HCT116 (cell line): Measurements from ENCODE around the gene RUNX2. TPM values are rescaled to one million over a fixed set of nuclear protein-coding genes. Genes with fewer than 3 reads are reported as not detected.

Source experiments
- ATAC-seq: fragments of 200-7000 bp; cut with Tn5 transposase; 2 replicates; pipeline ENCODE4 v1.9.1; 2020; ENCODE audit warnings: mild to moderate bottlenecking, moderate library complexity
- BruUV-seq: library from RNA; stranded (reverse); fragments of 400-500 nt; replicated peaks from 2 replicates; lab custom pipeline; 2021; lab: Mats Ljungman, UMichigan
- CTCF ChIA-PET: fragments of 300-600 bp; sonication (Branson Sonifier 250); formaldehyde crosslinking; loops from one replicate; lab custom pipeline; 2021; ENCODE audit warnings: antibody characterized with exemption; lab: Charles Lee
- POLR2A ChIA-PET: fragments of 300-600, 350-600 bp; sonication (Branson Sonifier 250); formaldehyde crosslinking; loops from one replicate; lab custom pipeline; 2021; ENCODE audit warnings: antibody characterized with exemption; lab: Charles Lee
- RAD21 ChIA-PET, 2 experiments: fragments of 300-600 bp; sonication (Branson Sonifier 250); formaldehyde crosslinking; loops; one replicate each; lab custom pipeline; 2023; ENCODE audit warnings: low total read pairs in 2 of 2; ENCODE audit not compliant: uncharacterized antibody in 2 of 2, unreplicated experiment in 2 of 2, low non-redundant PET in 1 of 2; lab: Charles Lee
- DNase-seq: peaks from one replicate; pipeline ENCODE4 v3.0.0-alpha.2; 2010; ENCODE audit warnings: low read depth, low spot score
- H2AFZ ChIP-seq: fragments of 200-600 bp; shearing (Covaris generic), sonication (generic); 2 replicates; pipeline ENCODE4 v1.6.1; 2017; ENCODE audit warnings: low read depth, mixed run types, mixed read lengths, antibody characterized with exemption, low read length; ENCODE audit not compliant: poor library complexity, severe bottlenecking
- H3K27ac ChIP-seq: 2 replicates; pipeline ENCODE4 v1.5.1; 2012; ENCODE audit warnings: low read depth, low read length
- H3K27me3 ChIP-seq: fragments of 200-600 bp; sonication (generic); 2 replicates; pipeline ENCODE4 v1.6.1; 2016; ENCODE audit warnings: mixed run types, low read length, mixed read lengths; ENCODE audit not compliant: insufficient read depth
- H3K36me3 ChIP-seq, 2 experiments: fragments of 200-500 bp in 1 of 2; fragments of 200-600 bp in 1 of 2; sonication (Bioruptor generic) in 1 of 2; sonication (generic) in 1 of 2; 2 replicates each; pipeline versions ENCODE4 v1.5.1 to v1.6.1; 2014 to 2016; ENCODE audit warnings: low read length in 2 of 2, inconsistent platforms in 1 of 2, mixed read lengths in 1 of 2, mixed run types in 1 of 2; ENCODE audit not compliant: insufficient read depth in 2 of 2, control insufficient read depth in 1 of 2
- H3K4me1 ChIP-seq, 2 experiments: fragments of 200-600 bp in 1 of 2; sonication (generic) in 1 of 2; 2 replicates each; pipeline versions ENCODE4 v1.5.1 to v1.6.1; 2012 to 2017; ENCODE audit warnings: low read length in 2 of 2, inconsistent platforms in 1 of 2, mild to moderate bottlenecking in 1 of 2, mixed read lengths in 1 of 2, mixed run types in 1 of 2, moderate library complexity in 1 of 2; ENCODE audit not compliant: insufficient read depth in 2 of 2, control insufficient read depth in 1 of 2
- H3K4me2 ChIP-seq: fragments of 200-600 bp; sonication (generic); 2 replicates; pipeline ENCODE4 v1.6.1; 2017; ENCODE audit warnings: mixed run types, low read length, mixed read lengths
- H3K4me3 ChIP-seq, 2 experiments: fragments of 200-600 bp in 1 of 2; sonication (generic) in 1 of 2; replicated peaks in 1 of 2; 2 replicates each; pipeline ENCODE4 v1.5.1; 2011 to 2016; ENCODE audit warnings: low read length in 2 of 2, control low read depth in 1 of 2, low read depth in 1 of 2, mild to moderate bottlenecking in 1 of 2, mixed read lengths in 1 of 2, mixed run types in 1 of 2
- H3K79me2 ChIP-seq: fragments of 200-600 bp; sonication (generic); 2 replicates; pipeline ENCODE4 v1.6.1; 2017; ENCODE audit warnings: mild to moderate bottlenecking, mixed run types, low read length, moderate library complexity, mixed read lengths; ENCODE audit not compliant: insufficient read depth
- H3K9ac ChIP-seq: fragments of 200-600 bp; sonication (generic); 2 replicates; pipeline ENCODE4 v1.6.1; 2016; ENCODE audit warnings: low read length, mixed read lengths
- H3K9me2 ChIP-seq: fragments of 200-600 bp; sonication (generic), shearing (Covaris generic); 2 replicates; pipeline ENCODE4 v1.6.1; 2017; ENCODE audit warnings: mixed run types, mild to moderate bottlenecking, moderate library complexity; ENCODE audit not compliant: insufficient read depth
- H3K9me3 ChIP-seq, 2 experiments: fragments of 200-500 bp in 1 of 2; fragments of 200-600 bp in 1 of 2; sonication (Bioruptor generic) in 1 of 2; sonication (generic) in 1 of 2; 2 replicates each; pipeline ENCODE4 v1.6.1; 2014 to 2017; ENCODE audit warnings: low read length in 2 of 2, mixed read lengths in 2 of 2, inconsistent platforms in 1 of 2, low read depth in 1 of 2, mild to moderate bottlenecking in 1 of 2, mixed run types in 1 of 2, moderate library complexity in 1 of 2; ENCODE audit not compliant: control insufficient read depth in 1 of 2, insufficient read depth in 1 of 2
- H4K20me1 ChIP-seq: fragments of 200-600 bp; sonication (generic), shearing (Covaris generic); 2 replicates; pipeline ENCODE4 v1.6.1; 2017; ENCODE audit warnings: mixed run types, mild to moderate bottlenecking, moderate library complexity; ENCODE audit not compliant: insufficient read depth
- CEBPB ChIP-seq: IDR thresholded peaks from 2 replicates; pipeline ENCODE4 v1.6.1; 2012; ENCODE audit warnings: low read depth
- EZH2phosphoT487 ChIP-seq: fragments of 200-600 bp; IDR thresholded peaks from 2 replicates; pipeline ENCODE4 v1.6.1; 2018; ENCODE audit warnings: antibody characterized with exemption, borderline replicate concordance
- FOSL1 ChIP-seq: IDR thresholded peaks from 2 replicates; pipeline ENCODE4 v1.6.1; 2012; ENCODE audit warnings: low read depth
- POLR2A ChIP-seq: IDR thresholded peaks from 2 replicates; pipeline ENCODE4 v1.7.0; 2011; ENCODE audit warnings: borderline replicate concordance; ENCODE audit not compliant: insufficient read depth, insufficient read length; ENCODE audit errors: extremely low read depth
- POLR2AphosphoS5 ChIP-seq: IDR thresholded peaks from 2 replicates; pipeline ENCODE4 v1.6.1; 2011; ENCODE audit warnings: mild to moderate bottlenecking, low read depth, low read length, moderate library complexity
- RAD21 ChIP-seq: IDR thresholded peaks from 2 replicates; pipeline ENCODE4 v1.6.1; 2012; ENCODE audit warnings: low read depth, mild to moderate bottlenecking
- SIN3A ChIP-seq: IDR thresholded peaks from 2 replicates; pipeline ENCODE4 v1.6.1; 2012; ENCODE audit warnings: low read depth
- YY1 ChIP-seq: IDR thresholded peaks from 2 replicates; pipeline ENCODE4 v1.6.1; 2011; ENCODE audit warnings: low read length, low read depth, moderate library complexity, mild to moderate bottlenecking; ENCODE audit not compliant: insufficient replicate concordance; ENCODE audit errors: extremely low read depth
- ZNF274 ChIP-seq: fragments of 200-500 bp; sonication (Bioruptor generic); IDR thresholded peaks from 2 replicates; pipeline ENCODE4 v1.6.1; 2014; ENCODE audit warnings: mild to moderate bottlenecking, low read depth, low read length, inconsistent platforms
- intact Hi-C: fragments of 100-400 bp; cut with micrococcal nuclease; formaldehyde crosslinking; loops from 2 replicates; pipeline ENCODE4 v1.10.0; 2022
- total RNA-seq: library from RNA; stranded (reverse); gene quantifications from one replicate; pipeline ENCODE4 v1.2.1, GENCODE V29; 2021; ENCODE audit not compliant: unreplicated experiment
- TF ChIP-seq, protein P1 (sequence below): IDR thresholded peaks from 2 replicates; pipeline ENCODE4 v1.6.1; 2012
- TF ChIP-seq, protein P2 (sequence below): IDR thresholded peaks from 2 replicates; pipeline ENCODE4 v1.6.1; 2012; ENCODE audit warnings: low read depth

RUNX2 gene
- total RNA-seq, 1 experiment from 2014 or later = 1.1 TPM

GRCh38 chr6:45472382-45472781 is 144.3 kb downstream of the RUNX2 start (continued):
- TF ChIP-seq YY1 (no peak), CEBPB (no peak), POLR2A (no peak), FOSL1 (no peak), POLR2AphosphoS5 (no peak), RAD21 (no peak), ZNF274 (no peak)
- TF ChIP-seq, protein P1, sequence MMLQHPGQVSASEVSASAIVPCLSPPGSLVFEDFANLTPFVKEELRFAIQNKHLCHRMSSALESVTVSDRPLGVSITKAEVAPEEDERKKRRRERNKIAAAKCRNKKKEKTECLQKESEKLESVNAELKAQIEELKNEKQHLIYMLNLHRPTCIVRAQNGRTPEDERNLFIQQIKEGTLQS = no peak
- TF ChIP-seq, protein P2, sequence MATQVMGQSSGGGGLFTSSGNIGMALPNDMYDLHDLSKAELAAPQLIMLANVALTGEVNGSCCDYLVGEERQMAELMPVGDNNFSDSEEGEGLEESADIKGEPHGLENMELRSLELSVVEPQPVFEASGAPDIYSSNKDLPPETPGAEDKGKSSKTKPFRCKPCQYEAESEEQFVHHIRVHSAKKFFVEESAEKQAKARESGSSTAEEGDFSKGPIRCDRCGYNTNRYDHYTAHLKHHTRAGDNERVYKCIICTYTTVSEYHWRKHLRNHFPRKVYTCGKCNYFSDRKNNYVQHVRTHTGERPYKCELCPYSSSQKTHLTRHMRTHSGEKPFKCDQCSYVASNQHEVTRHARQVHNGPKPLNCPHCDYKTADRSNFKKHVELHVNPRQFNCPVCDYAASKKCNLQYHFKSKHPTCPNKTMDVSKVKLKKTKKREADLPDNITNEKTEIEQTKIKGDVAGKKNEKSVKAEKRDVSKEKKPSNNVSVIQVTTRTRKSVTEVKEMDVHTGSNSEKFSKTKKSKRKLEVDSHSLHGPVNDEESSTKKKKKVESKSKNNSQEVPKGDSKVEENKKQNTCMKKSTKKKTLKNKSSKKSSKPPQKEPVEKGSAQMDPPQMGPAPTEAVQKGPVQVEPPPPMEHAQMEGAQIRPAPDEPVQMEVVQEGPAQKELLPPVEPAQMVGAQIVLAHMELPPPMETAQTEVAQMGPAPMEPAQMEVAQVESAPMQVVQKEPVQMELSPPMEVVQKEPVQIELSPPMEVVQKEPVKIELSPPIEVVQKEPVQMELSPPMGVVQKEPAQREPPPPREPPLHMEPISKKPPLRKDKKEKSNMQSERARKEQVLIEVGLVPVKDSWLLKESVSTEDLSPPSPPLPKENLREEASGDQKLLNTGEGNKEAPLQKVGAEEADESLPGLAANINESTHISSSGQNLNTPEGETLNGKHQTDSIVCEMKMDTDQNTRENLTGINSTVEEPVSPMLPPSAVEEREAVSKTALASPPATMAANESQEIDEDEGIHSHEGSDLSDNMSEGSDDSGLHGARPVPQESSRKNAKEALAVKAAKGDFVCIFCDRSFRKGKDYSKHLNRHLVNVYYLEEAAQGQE = no peak

- H4K20me1 ChIP-seq = no peaks in the 10 kb centered on the region
- no peak overlapping the region for H3K4me3 ChIP-seq
- peaks cover 0 to 2% of the 10 kb centered on the region in 2 experiments; a peak in 1 of 4 replicates for H3K4me1 ChIP-seq
- no peaks in the 10 kb centered on the region for H3K9me2 ChIP-seq
- RAD21 ChIA-PET = no interaction called here
- POLR2A ChIA-PET = no interaction called here
- ATAC-seq (no peak), DNase-seq (no peak)
- no peak overlapping the region for H2AFZ ChIP-seq
- TF ChIP-seq SIN3A = no peak
- no peak for TF ChIP-seq ZNF274
- no peak for TF ChIP-seq EZH2phosphoT487
- no TSS peak for BruUV-seq
- no peak overlapping the region for H3K9ac ChIP-seq
- H3K9me3 ChIP-seq = no peaks in the 10 kb centered on the region
- H3K36me3 ChIP-seq = no peaks in the 10 kb centered on the region
- no peaks in the 10 kb centered on the region for H3K27me3 ChIP-seq
- CTCF ChIA-PET = no interaction called here
- H3K79me2 ChIP-seq = no peaks in the 10 kb centered on the region
- no peak overlapping the region for H3K4me2 ChIP-seq
- H3K27ac ChIP-seq = no peak overlapping the region
- intact Hi-C loops = no loop called here
Measured at GRCh38 chr6:45473121-45473993, 145.2 kb downstream of the RUNX2 start.
